Esophagus squamous epithelium (tissue), 5 donors: ENCODE results near the gene APOBEC3C. TPM values are rescaled to one million over a fixed set of nuclear protein-coding genes. Genes with fewer than 3 reads are reported as not detected.

Source experiments
- DNase-seq: peaks from one replicate; lab custom pipeline; 2025; lab: John Stamatoyannopoulos, UW
- H3K27ac ChIP-seq, 4 donors: fragments of 200-600 bp; sonication (generic); one replicate each; pipeline ENCODE4 v1.5.1; 2016 to 2019; ENCODE audit warnings: mild to moderate bottlenecking in 1 of 4
- H3K27me3 ChIP-seq, 4 donors: fragments of 200-600 bp; sonication (generic); 1 replicate in 3 of 4; 2 replicates in 1 of 4; pipeline versions ENCODE4 v1.5.1 to v1.6.0; 2017 to 2021; ENCODE audit warnings: antibody characterized with exemption in 1 of 4
- H3K36me3 ChIP-seq, 3 donors: fragments of 200-600 bp; sonication (generic); one replicate each; pipeline ENCODE4 v1.5.1; 2016 to 2019
- H3K4me1 ChIP-seq, 3 donors: fragments of 200-600 bp; sonication (generic); one replicate each; pipeline ENCODE4 v1.5.1; 2017 to 2019
- H3K4me3 ChIP-seq, 4 donors: fragments of 200-600 bp; sonication (generic); 1 replicate in 3 of 4; 2 replicates in 1 of 4; pipeline ENCODE4 v1.5.1; 2016 to 2019; ENCODE audit warnings: mild to moderate bottlenecking in 2 of 4, moderate library complexity in 1 of 4
- H3K9me3 ChIP-seq, 3 donors: fragments of 200-600 bp; sonication (generic); one replicate each; pipeline ENCODE4 v1.5.1; 2016 to 2019
- CTCF ChIP-seq, 6 experiments: fragments of 450-650 bp in 4 of 6; fragments of 200-600 bp in 2 of 6; sonication (generic) in 2 of 6; IDR thresholded peaks; one replicate each; pipeline ENCODE4 v1.5.1; 2016 to 2019; ENCODE audit warnings: antibody characterized with exemption in 6 of 6, mild to moderate bottlenecking in 4 of 6, moderate library complexity in 4 of 6
- POLR2A ChIP-seq, 4 donors: fragments of 450-650 bp; IDR thresholded peaks; one replicate each; pipeline ENCODE4 v1.6.1; 2017; ENCODE audit warnings: antibody characterized with exemption in 4 of 4, mild to moderate bottlenecking in 4 of 4, moderate library complexity in 3 of 4
- WGBS, 2 donors: methylation state at CpG; one replicate each; pipeline ENCODE4 v1.1.5; 2018; 5-methylcytosine and 5-hydroxymethylcytosine counted together
- intact Hi-C: fragments of 100-400 bp; cut with DNase I; formaldehyde crosslinking; loops from one replicate; pipeline ENCODE4 v1.15.0; 2022
- total RNA-seq, 4 donors: library from RNA; depleted of rRNA; stranded (reverse); fragments of >200 nt; gene quantifications; one replicate each; pipeline ENCODE4 v1.1.0, GENCODE V29; 2016
- donor health status: DM: yes; HTN: yes; CAD: no.

Gene APOBEC3C
- total RNA-seq, 4 donors from 2014 or later, result 7.6 to 20.3 (median 9.0) TPM

GRCh38 chr22:38966380-38966702 lies 47.7 kb upstream of the APOBEC3C start:
- H3K4me1 ChIP-seq, result peaks cover 0 to 18% (median 7%) of the 10 kb centered on the region in 3 donors
- intact Hi-C loops, result no loop called here
- TF ChIP-seq POLR2A (IDR thresholded peaks at IDR 0.05) (no peak), CTCF (IDR thresholded peaks at IDR 0.05) (no peak)
- H3K27ac ChIP-seq, result no peak overlapping the region
- no peak for DNase-seq
- H3K27me3 ChIP-seq, result peaks cover 0 to 32% (median 0%) of the 10 kb centered on the region in 4 donors
- 62 to 65% methylated on average over 3 of the region's 5 CpGs for WGBS, 2 donors
- H3K4me3 ChIP-seq, result no peak overlapping the region
- H3K36me3 ChIP-seq, result no peaks in the 10 kb centered on the region
- no peaks in the 10 kb centered on the region for H3K9me3 ChIP-seq

GRCh38 chr22:38966942-38967341 lies 47.1 kb upstream of the APOBEC3C start:
- intact Hi-C loops, result no loop called here
- peaks cover 0 to 35% (median 0%) of the 10 kb centered on the region in 4 donors for H3K27me3 ChIP-seq
- H3K4me3 ChIP-seq, result no peak overlapping the region
- 88% methylated on average over 3 of the region's 7 CpGs; no CpG with 5 or more reads in 1 of the 2 donors for WGBS, 2 donors
- no peak for DNase-seq
- H3K4me1 ChIP-seq, result peaks cover 0 to 18% (median 7%) of the 10 kb centered on the region in 3 donors
- H3K36me3 ChIP-seq, result no peaks in the 10 kb centered on the region
- no peaks in the 10 kb centered on the region for H3K9me3 ChIP-seq
- TF ChIP-seq POLR2A (IDR thresholded peaks at IDR 0.05), result no peak
- H3K27ac ChIP-seq, result no peak overlapping the region

GRCh38 chr22:38967451-38968450 lies 46.3 kb upstream of the APOBEC3C start:
- Histone ChIP-seq H3K36me3 (no peaks in the 10 kb centered on the region), H3K27me3 (peaks cover 0 to 35% (median 0%) of the 10 kb centered on the region in 4 donors), H3K4me3 (no peak overlapping the region), H3K9me3 (no peaks in the 10 kb centered on the region), H3K4me1 (peaks cover 0 to 18% (median 7%) of the 10 kb centered on the region in 3 donors), H3K27ac (no peak overlapping the region)
- intact Hi-C loops, result no loop called here
- TF ChIP-seq CTCF (IDR thresholded peaks at IDR 0.05) (no peak), POLR2A (IDR thresholded peaks at IDR 0.05) (no peak)
- DNase-seq, result no peak
- WGBS, 2 donors, result 67 to 75% methylated on average over 8 to 10 of the region's 15 CpGs

GRCh38 chr22:38968801-38969200 lies 45.3 kb upstream of the APOBEC3C start:
- no peaks in the 10 kb centered on the region for H3K9me3 ChIP-seq
- H3K27me3 ChIP-seq, result peaks cover 0 to 35% (median 0%) of the 10 kb centered on the region in 4 donors
- H3K27ac ChIP-seq, result no peak overlapping the region
- intact Hi-C loops, result no loop called here
- no peak for TF ChIP-seq CTCF (IDR thresholded peaks at IDR 0.05)
- TF ChIP-seq POLR2A (IDR thresholded peaks at IDR 0.05), result no peak
- DNase-seq, result no peak
- H3K36me3 ChIP-seq, result no peaks in the 10 kb centered on the region
- WGBS, 2 donors, result 70 to 79% methylated on average over 11 of the region's 11 CpGs
- H3K4me3 ChIP-seq, result no peak overlapping the region
- peaks cover 0 to 9% (median 4%) of the 10 kb centered on the region in 3 donors for H3K4me1 ChIP-seq

GRCh38 chr22:38970551-38970950 lies 43.5 kb upstream of the APOBEC3C start:
- no peak for TF ChIP-seq CTCF (IDR thresholded peaks at IDR 0.05)
- no peak for TF ChIP-seq POLR2A (IDR thresholded peaks at IDR 0.05)
- no peak for DNase-seq
- Histone ChIP-seq H3K27ac (no peak overlapping the region), H3K27me3 (peaks cover 0 to 35% (median 0%) of the 10 kb centered on the region in 4 donors), H3K9me3 (no peaks in the 10 kb centered on the region), H3K36me3 (no peaks in the 10 kb centered on the region), H3K4me3 (no peak overlapping the region), H3K4me1 (no peaks in the 10 kb centered on the region)
- 33 to 37% methylated on average over 8 of the region's 8 CpGs for WGBS, 2 donors
- intact Hi-C loops, result no loop called here
